ENCODE data around the gene CNOT8. TPM values are rescaled to one million over a fixed set of nuclear protein-coding genes. Genes with fewer than 3 reads are reported as not detected.

The CNOT8 gene
- polyA plus RNA-seq, 1 of the 3 experiments (the other 2 are of a cell fraction) = 45.3 TPM

DNA sequence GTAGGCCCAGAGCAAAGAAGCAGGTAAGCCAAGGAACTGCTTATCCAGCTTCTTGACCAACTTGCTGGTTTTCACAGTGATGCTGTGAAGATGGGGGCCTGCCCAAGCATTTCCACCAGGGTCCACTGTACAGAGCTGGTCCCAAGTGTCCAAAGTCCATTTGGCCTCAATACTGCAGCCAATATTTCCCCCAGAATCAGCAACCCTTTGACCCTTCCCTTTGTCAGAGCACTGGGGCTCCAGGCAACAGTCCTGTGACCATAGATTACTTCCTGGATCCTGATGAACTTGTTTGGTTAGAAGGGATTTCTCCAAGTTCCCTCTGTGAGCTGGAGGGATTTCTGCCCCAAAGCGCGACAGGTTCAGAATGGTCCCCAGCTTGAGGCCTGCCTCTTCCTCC lies 34.4 kb upstream of the CNOT8 start:
- Histone ChIP-seq H3K4me3 (ENCODE audit: low read depth in 2 of 2, low read length in 1 of 2) (no peak overlapping the region), H3F3A (replicated peaks; ENCODE audit: insufficient read depth) (peaks cover 1% of the 10 kb centered on the region), H3K36me3 (replicated peaks in 1 of 2; ENCODE audit: control insufficient read depth in 1 of 2, insufficient read depth in 2 of 2, low read length in 1 of 2) (peaks cover 3 to 22% of the 10 kb centered on the region in 2 experiments), H2AFZ (ENCODE audit: low read depth) (no peak overlapping the region), H3K9me3 (no peaks in the 10 kb centered on the region), H3K4me1 (ENCODE audit: control insufficient read depth in 1 of 2, insufficient read depth in 2 of 2, low read depth in 1 of 2, low read length in 1 of 2) (no peaks in the 10 kb centered on the region), H3K79me2 (ENCODE audit: insufficient read depth) (no peaks in the 10 kb centered on the region), H3K4me2 (no peak overlapping the region), H3K27ac (ENCODE audit: low read depth in 2 of 2, low read length in 1 of 2) (no peak overlapping the region), H3K9me2 (no peaks in the 10 kb centered on the region), H3K27me3 (ENCODE audit: insufficient read depth) (no peaks in the 10 kb centered on the region), H3K9ac (no peak overlapping the region), H4K20me1 (ENCODE audit: insufficient read depth) (no peaks in the 10 kb centered on the region)
- POLR2A ChIA-PET = no interaction called here
- CTCF ChIA-PET = interaction anchor here (1.2 kb wide), 1 partner anchor 174 kb away, joined by 3 read pairs; no protein-coding TSS in a partner anchor
- 100% methylated on average over 2 of the region's 2 CpGs for WGBS (ENCODE audit: low lambda C conversion rate)
- TF ChIP-seq, protein P1, sequence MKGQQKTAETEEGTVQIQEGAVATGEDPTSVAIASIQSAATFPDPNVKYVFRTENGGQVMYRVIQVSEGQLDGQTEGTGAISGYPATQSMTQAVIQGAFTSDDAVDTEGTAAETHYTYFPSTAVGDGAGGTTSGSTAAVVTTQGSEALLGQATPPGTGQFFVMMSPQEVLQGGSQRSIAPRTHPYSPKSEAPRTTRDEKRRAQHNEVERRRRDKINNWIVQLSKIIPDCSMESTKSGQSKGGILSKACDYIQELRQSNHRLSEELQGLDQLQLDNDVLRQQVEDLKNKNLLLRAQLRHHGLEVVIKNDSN (IDR thresholded peaks at IDR 0.05; ENCODE audit: borderline replicate concordance, low read depth) = no peak
- no peak for TF ChIP-seq MEF2A (IDR thresholded peaks at IDR 0.05; ENCODE audit: borderline replicate concordance, low read depth)
- TF ChIP-seq, protein P2, sequence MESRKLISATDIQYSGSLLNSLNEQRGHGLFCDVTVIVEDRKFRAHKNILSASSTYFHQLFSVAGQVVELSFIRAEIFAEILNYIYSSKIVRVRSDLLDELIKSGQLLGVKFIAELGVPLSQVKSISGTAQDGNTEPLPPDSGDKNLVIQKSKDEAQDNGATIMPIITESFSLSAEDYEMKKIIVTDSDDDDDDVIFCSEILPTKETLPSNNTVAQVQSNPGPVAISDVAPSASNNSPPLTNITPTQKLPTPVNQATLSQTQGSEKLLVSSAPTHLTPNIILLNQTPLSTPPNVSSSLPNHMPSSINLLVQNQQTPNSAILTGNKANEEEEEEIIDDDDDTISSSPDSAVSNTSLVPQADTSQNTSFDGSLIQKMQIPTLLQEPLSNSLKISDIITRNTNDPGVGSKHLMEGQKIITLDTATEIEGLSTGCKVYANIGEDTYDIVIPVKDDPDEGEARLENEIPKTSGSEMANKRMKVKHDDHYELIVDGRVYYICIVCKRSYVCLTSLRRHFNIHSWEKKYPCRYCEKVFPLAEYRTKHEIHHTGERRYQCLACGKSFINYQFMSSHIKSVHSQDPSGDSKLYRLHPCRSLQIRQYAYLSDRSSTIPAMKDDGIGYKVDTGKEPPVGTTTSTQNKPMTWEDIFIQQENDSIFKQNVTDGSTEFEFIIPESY (IDR thresholded peaks at IDR 0.05; ENCODE audit: borderline replicate concordance, low read depth) = no peak
- no peak for TF ChIP-seq TEAD4 (IDR thresholded peaks at IDR 0.05; ENCODE audit: borderline replicate concordance, insufficient read depth)
- no peak for TF ChIP-seq FOXJ3 (CRISPR knock-in tag; IDR thresholded peaks at IDR 0.05)
- TF ChIP-seq, protein P3, sequence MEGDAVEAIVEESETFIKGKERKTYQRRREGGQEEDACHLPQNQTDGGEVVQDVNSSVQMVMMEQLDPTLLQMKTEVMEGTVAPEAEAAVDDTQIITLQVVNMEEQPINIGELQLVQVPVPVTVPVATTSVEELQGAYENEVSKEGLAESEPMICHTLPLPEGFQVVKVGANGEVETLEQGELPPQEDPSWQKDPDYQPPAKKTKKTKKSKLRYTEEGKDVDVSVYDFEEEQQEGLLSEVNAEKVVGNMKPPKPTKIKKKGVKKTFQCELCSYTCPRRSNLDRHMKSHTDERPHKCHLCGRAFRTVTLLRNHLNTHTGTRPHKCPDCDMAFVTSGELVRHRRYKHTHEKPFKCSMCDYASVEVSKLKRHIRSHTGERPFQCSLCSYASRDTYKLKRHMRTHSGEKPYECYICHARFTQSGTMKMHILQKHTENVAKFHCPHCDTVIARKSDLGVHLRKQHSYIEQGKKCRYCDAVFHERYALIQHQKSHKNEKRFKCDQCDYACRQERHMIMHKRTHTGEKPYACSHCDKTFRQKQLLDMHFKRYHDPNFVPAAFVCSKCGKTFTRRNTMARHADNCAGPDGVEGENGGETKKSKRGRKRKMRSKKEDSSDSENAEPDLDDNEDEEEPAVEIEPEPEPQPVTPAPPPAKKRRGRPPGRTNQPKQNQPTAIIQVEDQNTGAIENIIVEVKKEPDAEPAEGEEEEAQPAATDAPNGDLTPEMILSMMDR (IDR thresholded peaks at IDR 0.05) = no peak
- TF ChIP-seq YY1 (IDR thresholded peaks at IDR 0.05; ENCODE audit: low read depth) = no peak
- TF ChIP-seq POLR2AphosphoS5 (IDR thresholded peaks at IDR 0.05; ENCODE audit: low read depth, low read length) = no peak
- no peak for DNase-seq

DNA sequence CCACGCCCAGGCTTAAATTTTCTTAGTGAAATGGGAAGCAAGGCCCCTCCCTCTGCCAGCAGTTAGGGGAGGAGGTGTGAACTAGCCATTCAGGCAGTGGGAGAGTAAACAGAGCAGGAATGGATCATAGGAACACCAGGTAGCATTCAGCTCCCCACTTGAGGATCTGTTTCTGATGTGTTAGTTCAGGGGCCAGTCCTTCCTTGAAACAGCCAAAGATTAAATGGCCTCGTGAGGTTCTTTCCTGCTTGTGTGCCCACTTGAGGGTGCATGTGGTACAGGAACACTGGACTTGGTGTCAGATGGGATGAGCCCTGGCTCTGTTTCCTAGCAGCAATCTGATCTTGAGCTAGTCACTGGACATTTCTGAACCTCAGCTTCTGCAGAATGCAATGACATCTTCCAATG lies 29.2 kb upstream of the CNOT8 start:
- Histone ChIP-seq H3K36me3 (replicated peaks in 1 of 2; ENCODE audit: control insufficient read depth in 1 of 2, insufficient read depth in 2 of 2, low read length in 1 of 2) (peaks cover 0 to 5% of the 10 kb centered on the region in 2 experiments), H3K4me2 (no peak overlapping the region), H3K9me2 (no peaks in the 10 kb centered on the region), H3K79me2 (ENCODE audit: insufficient read depth) (no peaks in the 10 kb centered on the region), H3K27ac (ENCODE audit: low read depth in 2 of 2, low read length in 1 of 2) (no peak overlapping the region), H3K9me3 (no peaks in the 10 kb centered on the region), H3F3A (replicated peaks; ENCODE audit: insufficient read depth) (peaks cover 3% of the 10 kb centered on the region), H3K9ac (no peak overlapping the region), H3K4me3 (ENCODE audit: low read depth in 2 of 2, low read length in 1 of 2) (no peak overlapping the region), H3K4me1 (ENCODE audit: control insufficient read depth in 1 of 2, insufficient read depth in 2 of 2, low read depth in 1 of 2, low read length in 1 of 2) (no peaks in the 10 kb centered on the region; a peak in 1 of 4 replicates), H3K27me3 (ENCODE audit: insufficient read depth) (no peaks in the 10 kb centered on the region), H4K20me1 (ENCODE audit: insufficient read depth) (no peaks in the 10 kb centered on the region), H2AFZ (ENCODE audit: low read depth) (no peak overlapping the region)
- ChIA-PET POLR2A (interaction anchor here (0.7 kb wide), 1 partner anchor 28 kb away, joined by 3 read pairs; no protein-coding TSS in a partner anchor), CTCF (interaction anchor here (0.6 to 2.0 kb wide), 4 partner anchors 10 to 48 kb away, joined by 3 to 6 read pairs (median 4); no protein-coding TSS in a partner anchor)
- 0 out of 2 replicates have a peak, but pooled peaks have one; percentile 8 for TF ChIP-seq RAD21 (IDR thresholded peaks at IDR 0.05; ENCODE audit: low read length)
- TF ChIP-seq, protein P3 (IDR thresholded peaks at IDR 0.05) = no peak
- no peak for DNase-seq
- 79% methylated on average over 2 of the region's 2 CpGs for WGBS (ENCODE audit: low lambda C conversion rate)
